Smooth muscle cell (in vitro differentiated cells): ENCODE results near the gene RHO. TPM values are rescaled to one million over a fixed set of nuclear protein-coding genes. Genes with fewer than 3 reads are reported as not detected.

Experiments
- DNase-seq: peaks from one replicate; lab custom pipeline; 2025; ENCODE audit not compliant: unreplicated experiment; lab: John Stamatoyannopoulos, UW
- H2AFZ ChIP-seq: fragments of 200-600 bp; sonication (generic); 2 replicates; pipeline ENCODE4 v1.6.0; 2016; ENCODE audit warnings: antibody characterized with exemption, low read depth, mild to moderate bottlenecking
- H3F3A ChIP-seq: fragments of 200-600 bp; sonication (generic); 2 replicates; pipeline ENCODE4 v1.6.0; 2017; ENCODE audit warnings: antibody characterized with exemption, low read depth
- H3K27ac ChIP-seq: fragments of 200-600 bp; sonication (generic); 2 replicates; pipeline ENCODE4 v1.5.1; 2016; ENCODE audit warnings: low read depth, mild to moderate bottlenecking
- H3K27me3 ChIP-seq: fragments of 200-600 bp; sonication (generic); 2 replicates; pipeline ENCODE4 v1.6.1; 2016; ENCODE audit warnings: low read depth, mild to moderate bottlenecking
- H3K36me3 ChIP-seq: fragments of 200-600 bp; sonication (generic); 2 replicates; pipeline ENCODE4 v1.5.1; 2016; ENCODE audit warnings: low read depth
- H3K4me1 ChIP-seq: fragments of 200-600 bp; sonication (generic); 2 replicates; pipeline ENCODE4 v1.5.1; 2016; ENCODE audit warnings: low read depth
- H3K4me2 ChIP-seq: fragments of 200-600 bp; sonication (generic); 2 replicates; pipeline ENCODE4 v1.6.0; 2016; ENCODE audit warnings: mild to moderate bottlenecking
- H3K4me3 ChIP-seq: fragments of 200-600 bp; sonication (generic); 2 replicates; pipeline ENCODE4 v1.5.1; 2016; ENCODE audit warnings: mild to moderate bottlenecking
- H3K79me2 ChIP-seq: fragments of 200-600 bp; sonication (generic); 2 replicates; pipeline ENCODE4 v1.6.0; 2016; ENCODE audit warnings: low read depth, mild to moderate bottlenecking
- H3K9ac ChIP-seq: fragments of 200-600 bp; sonication (generic); 2 replicates; pipeline ENCODE4 v1.6.0; 2016; ENCODE audit warnings: low read depth
- H3K9me3 ChIP-seq: fragments of 200-600 bp; sonication (generic); replicated peaks from 2 replicates; pipeline ENCODE4 v1.5.1; 2016; ENCODE audit warnings: low read depth
- H4K20me1 ChIP-seq: fragments of 200-600 bp; sonication (generic); 2 replicates; pipeline ENCODE4 v1.6.0; 2016; ENCODE audit warnings: low read depth
- CTCF ChIP-seq: fragments of 200-600 bp; sonication (generic); IDR thresholded peaks from 2 replicates; pipeline ENCODE4 v1.5.1; 2017; ENCODE audit warnings: borderline replicate concordance, mild to moderate bottlenecking, antibody characterized with exemption; ENCODE audit not compliant: insufficient read depth, poor library complexity, severe bottlenecking
- WGBS: methylation state at CpG from one replicate; pipeline ENCODE4 v1.1.7; 2016; ENCODE audit warnings: low lambda C conversion rate; 5-methylcytosine and 5-hydroxymethylcytosine counted together
- polyA plus RNA-seq: library from polyadenylated mRNA; unstranded; fragments of >200 nt; fragmentation: Nextera tagmentation; extraction: Ambion mirVana; gene quantifications from 2 replicates; pipeline ENCODE4 v1.2.1, GENCODE V29; 2016
- total RNA-seq: library from RNA; depleted of rRNA; stranded (reverse); fragments of >200 nt; gene quantifications from 2 replicates; pipeline ENCODE4 v1.2.3, GENCODE V29; 2014

The RHO gene
- total and polyA plus RNA-seq, 2 experiments from 2014 or later: 0.63 TPM; not detected in 1

- 86% methylated on average over 13 of the region's 13 CpGs for WGBS
- no peaks in the 10 kb centered on the region for H3K9me3 ChIP-seq
- no peak overlapping the region for H3K4me2 ChIP-seq
- no peak overlapping the region for H3K27ac ChIP-seq
- no peaks in the 10 kb centered on the region for H3K79me2 ChIP-seq
- no peak for DNase-seq
- H4K20me1 ChIP-seq: no peaks in the 10 kb centered on the region
- H3K36me3 ChIP-seq: no peaks in the 10 kb centered on the region
- H3K9ac ChIP-seq: no peak overlapping the region
- peaks cover 13% of the 10 kb centered on the region for H3K4me1 ChIP-seq
- no peak overlapping the region for H3K4me3 ChIP-seq
- no peak for TF ChIP-seq CTCF
- H2AFZ ChIP-seq: no peak overlapping the region
- peaks cover 15% of the 10 kb centered on the region for H3F3A ChIP-seq
- H3K27me3 ChIP-seq: no peaks in the 10 kb centered on the region
Measured at GRCh38 chr3:129554356-129555152, 26.1 kb downstream of the RHO start.

GRCh38 chr3:129555153-129555550 is 26.7 kb downstream of the RHO start:
- 92% methylated on average over 15 of the region's 15 CpGs for whole genome bisulfite sequencing
- H3K4me3 ChIP-seq: no peak overlapping the region
- no peak overlapping the region for H3K27ac ChIP-seq
- H3K9me3 ChIP-seq: no peaks in the 10 kb centered on the region
- no peak overlapping the region for H3K9ac ChIP-seq
- H3K4me2 ChIP-seq: no peak overlapping the region
- H3K79me2 ChIP-seq: no peaks in the 10 kb centered on the region
- no peak for TF ChIP-seq CTCF
- H3K36me3 ChIP-seq: no peaks in the 10 kb centered on the region
- H3F3A ChIP-seq: peaks cover 19% of the 10 kb centered on the region
- H4K20me1 ChIP-seq: no peaks in the 10 kb centered on the region
- no peak for DNase-seq
- no peaks in the 10 kb centered on the region for H3K27me3 ChIP-seq
- H2AFZ ChIP-seq: no peak overlapping the region
- peaks cover 15% of the 10 kb centered on the region for H3K4me1 ChIP-seq

- Histone ChIP-seq H3K9me3 (no peaks in the 10 kb centered on the region), H3K4me1 (peaks cover 21% of the 10 kb centered on the region), H3K4me3 (no peak overlapping the region), H3K27ac (no peak overlapping the region), H3K27me3 (no peaks in the 10 kb centered on the region), H3K9ac (no peak overlapping the region), H3F3A (peaks cover 19% of the 10 kb centered on the region), H3K79me2 (no peaks in the 10 kb centered on the region), H2AFZ (no peak overlapping the region), H3K4me2 (no peak overlapping the region), H3K36me3 (no peaks in the 10 kb centered on the region), H4K20me1 (no peaks in the 10 kb centered on the region)
- TF ChIP-seq CTCF: no peak
- no peak for DNase-seq
- 81% methylated on average over 17 of the region's 18 CpGs for WGBS
Measured at GRCh38 chr3:129555616-129556357, 27.3 kb downstream of the RHO start.
